Measurements from ENCODE around the gene SLC66A1. TPM values are rescaled to one million over a fixed set of nuclear protein-coding genes. Genes with fewer than 3 reads are reported as not detected.
"Not testable (repeated sequence)": the region's sequence is repeated elsewhere in the genome, so short reads cannot be mapped to it uniquely, and the experiment has no call there.

SLC66A1 gene
- total and polyA plus RNA-seq, 7 experiments from 2014 or later = 1.3 to 8.4 (median 6.6) TPM

DNA sequence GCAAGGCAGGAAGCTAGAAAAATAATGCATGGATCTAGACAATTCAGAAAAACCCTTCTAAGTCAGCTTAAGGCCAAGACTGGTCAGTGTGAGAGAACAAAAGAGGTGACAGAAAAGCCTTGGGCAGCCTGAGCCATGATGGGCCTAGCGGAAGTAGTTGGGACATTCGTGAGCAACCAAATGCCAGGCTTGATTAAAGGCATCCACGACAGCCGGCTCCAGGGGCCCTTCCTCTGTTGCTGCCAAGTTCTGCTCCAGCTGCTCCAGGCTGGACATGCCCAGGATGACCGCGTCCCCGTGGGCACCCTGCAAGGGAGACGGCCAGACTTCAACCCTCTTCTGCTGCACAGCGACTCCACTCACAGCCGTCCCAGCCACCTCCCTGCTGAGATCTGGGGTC is 8.0 kb upstream of the SLC66A1 start:
- CTCF ChIA-PET = interaction anchor here (0.6 to 0.7 kb wide), 2 partner anchors 97 to 485 kb away, joined by 4 read pairs; no protein-coding TSS in a partner anchor
- H3K4me3 ChIP-seq (ENCODE audit: low read length); H3K4me3 Mint-ChIP-seq; H3K4me1 ChIP-seq (ENCODE audit: control insufficient read depth in 2 of 2, insufficient read depth in 2 of 2, low read length in 2 of 2); ATAC-seq; intact Hi-C loops (cut with micrococcal nuclease); H3K27ac Mint-ChIP-seq; H3K9me3 ChIP-seq (ENCODE audit: control insufficient read depth in 2 of 3, low read length in 3 of 3); H3K27me3 Mint-ChIP-seq; H3K27me3 ChIP-seq (ENCODE audit: control insufficient read depth in 2 of 2, insufficient read depth in 2 of 2, low read length in 2 of 2); H3K27ac ChIP-seq (ENCODE audit: low read depth, low read length); DNase-seq; H3K9me3 Mint-ChIP-seq; POLR2A ChIA-PET: not testable (repeated sequence)
- peaks cover 5 to 59% (median 8%) of the 10 kb centered on the region in 3 experiments for H3K36me3 ChIP-seq (ENCODE audit: control insufficient read depth in 2 of 3, insufficient read depth in 3 of 3, low read length in 3 of 3)
- peaks cover 16 to 61% (median 25%) of the 10 kb centered on the region in 5 donors for H3K36me3 Mint-ChIP-seq
- peaks cover 2 to 23% (median 4%) of the 10 kb centered on the region in 7 donors for H3K4me1 Mint-ChIP-seq

GRCh38 chr1:19305880-19306279 is 6.2 kb upstream of the SLC66A1 start:
- Mint-ChIP-seq H3K36me3 (peaks cover 13 to 53% (median 25%) of the 10 kb centered on the region in 5 donors), H3K27me3 (no peaks in the 10 kb centered on the region), H3K4me1 (peaks cover 7 to 28% (median 19%) of the 10 kb centered on the region in 7 donors), H3K9me3 (no peaks in the 10 kb centered on the region), H3K27ac (no peak overlapping the region), H3K4me3 (no peak overlapping the region)
- DNase-seq (no peak), ATAC-seq (no peak)
- ChIA-PET POLR2A (no interaction called here), CTCF (interaction anchor here (0.6 kb wide), 1 partner anchor 258 kb away, joined by 4 read pairs; no protein-coding TSS in a partner anchor)
- Histone ChIP-seq H3K4me3 (ENCODE audit: low read length) (no peak overlapping the region), H3K27ac (ENCODE audit: low read depth, low read length) (no peak overlapping the region), H3K9me3 (ENCODE audit: control insufficient read depth in 2 of 3, low read length in 3 of 3) (no peaks in the 10 kb centered on the region), H3K36me3 (ENCODE audit: control insufficient read depth in 2 of 3, insufficient read depth in 3 of 3, low read length in 3 of 3) (peaks cover 5 to 59% (median 8%) of the 10 kb centered on the region in 3 experiments), H3K4me1 (ENCODE audit: control insufficient read depth in 2 of 2, insufficient read depth in 2 of 2, low read length in 2 of 2) (peaks cover 1% of the 10 kb centered on the region in 2 donors), H3K27me3 (ENCODE audit: control insufficient read depth in 2 of 2, insufficient read depth in 2 of 2, low read length in 2 of 2) (no peaks in the 10 kb centered on the region)
- intact Hi-C loops (cut with micrococcal nuclease) = no loop called here

DNA sequence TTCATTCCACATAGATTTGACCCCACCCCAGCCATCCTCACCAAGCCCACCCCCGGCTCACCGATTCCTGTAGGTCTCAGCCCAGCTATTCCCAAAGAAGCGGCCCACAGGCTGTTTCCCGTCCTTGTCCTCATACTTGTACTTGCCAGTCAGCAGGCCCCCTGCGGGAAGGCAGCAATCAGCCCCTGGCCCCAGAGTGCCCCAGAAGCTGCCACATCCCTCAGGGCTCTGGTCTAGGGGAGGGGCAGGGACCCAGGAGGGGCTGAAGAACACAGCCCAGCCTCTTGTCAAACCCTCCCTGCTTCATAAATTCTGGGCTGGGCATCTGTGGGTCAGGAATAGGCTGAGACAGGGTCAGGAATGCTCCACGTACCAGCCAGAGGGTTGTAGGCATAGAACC is 5.2 kb upstream of the SLC66A1 start:
- Mint-ChIP-seq H3K27ac (no peak overlapping the region), H3K36me3 (peaks cover 16 to 53% (median 25%) of the 10 kb centered on the region in 5 donors), H3K4me1 (peaks cover 13 to 33% (median 24%) of the 10 kb centered on the region in 7 donors), H3K9me3 (no peaks in the 10 kb centered on the region), H3K4me3 (no peak overlapping the region), H3K27me3 (no peaks in the 10 kb centered on the region)
- H3K4me1 ChIP-seq (ENCODE audit: control insufficient read depth in 2 of 2, insufficient read depth in 2 of 2, low read length in 2 of 2) = peaks cover 5 to 6% of the 10 kb centered on the region in 2 donors
- H3K36me3 ChIP-seq (ENCODE audit: control insufficient read depth in 2 of 3, insufficient read depth in 3 of 3, low read length in 3 of 3) = peaks cover 5 to 59% (median 8%) of the 10 kb centered on the region in 3 experiments
- ATAC-seq (no peak), DNase-seq (no peak)
- no peaks in the 10 kb centered on the region for H3K27me3 ChIP-seq (ENCODE audit: control insufficient read depth in 2 of 2, insufficient read depth in 2 of 2, low read length in 2 of 2)
- ChIA-PET CTCF (no interaction called here), POLR2A (no interaction called here)
- intact Hi-C loops (cut with micrococcal nuclease) = no loop called here
- H3K27ac ChIP-seq (ENCODE audit: low read depth, low read length) = no peak overlapping the region
- no peaks in the 10 kb centered on the region for H3K9me3 ChIP-seq (ENCODE audit: control insufficient read depth in 2 of 3, low read length in 3 of 3)
- H3K4me3 ChIP-seq (ENCODE audit: low read length) = no peak overlapping the region

- peak overlapping the region in 1 of 10 donors; percentile 65 for H3K4me3 Mint-ChIP-seq
- ChIA-PET POLR2A (no interaction called here), CTCF (no interaction called here)
- Histone ChIP-seq H3K27ac (ENCODE audit: low read depth, low read length) (no peak overlapping the region), H3K4me1 (ENCODE audit: control insufficient read depth in 2 of 2, insufficient read depth in 2 of 2, low read length in 2 of 2) (peaks cover 10 to 11% of the 10 kb centered on the region in 2 donors), H3K9me3 (ENCODE audit: control insufficient read depth in 2 of 3, low read length in 3 of 3) (no peaks in the 10 kb centered on the region), H3K27me3 (ENCODE audit: control insufficient read depth in 2 of 2, insufficient read depth in 2 of 2, low read length in 2 of 2) (no peaks in the 10 kb centered on the region), H3K36me3 (ENCODE audit: control insufficient read depth in 2 of 3, insufficient read depth in 3 of 3, low read length in 3 of 3) (peaks cover 5 to 58% (median 8%) of the 10 kb centered on the region in 3 experiments), H3K4me3 (ENCODE audit: low read length) (no peak overlapping the region)
- DNase-seq (no peak), ATAC-seq (no peak)
- no peaks in the 10 kb centered on the region for H3K9me3 Mint-ChIP-seq
- H3K27ac Mint-ChIP-seq = no peak overlapping the region
- peaks cover 16 to 49% (median 23%) of the 10 kb centered on the region in 5 donors for H3K36me3 Mint-ChIP-seq
- H3K27me3 Mint-ChIP-seq = no peaks in the 10 kb centered on the region
- intact Hi-C loops (cut with micrococcal nuclease) = no loop called here
- H3K4me1 Mint-ChIP-seq = peaks cover 17 to 33% (median 28%) of the 10 kb centered on the region in 7 donors
Observed at GRCh38 chr1:19307794-19308508, 4.2 kb upstream of the SLC66A1 start.

- no peak overlapping the region for H3K4me3 ChIP-seq (ENCODE audit: low read length)
- ATAC-seq (no peak), DNase-seq (no peak)
- Mint-ChIP-seq H3K36me3 (peaks cover 13 to 45% (median 21%) of the 10 kb centered on the region in 5 donors), H3K4me1 (peaks cover 22 to 37% (median 34%) of the 10 kb centered on the region in 7 donors), H3K9me3 (no peaks in the 10 kb centered on the region), H3K4me3 (peak overlapping the region in 2 of 10 donors; percentile 44 to 76), H3K27ac (peak overlapping the region in 1 of 9 donors; percentile 49), H3K27me3 (no peaks in the 10 kb centered on the region)
- no peak overlapping the region for H3K27ac ChIP-seq (ENCODE audit: low read depth, low read length)
- H3K36me3 ChIP-seq (ENCODE audit: control insufficient read depth in 2 of 3, insufficient read depth in 3 of 3, low read length in 3 of 3) = peaks cover 5 to 53% (median 8%) of the 10 kb centered on the region in 3 experiments
- ChIA-PET POLR2A (no interaction called here), CTCF (no interaction called here)
- H3K4me1 ChIP-seq (ENCODE audit: control insufficient read depth in 2 of 2, insufficient read depth in 2 of 2, low read length in 2 of 2) = peaks cover 15 to 16% of the 10 kb centered on the region in 2 donors
- H3K9me3 ChIP-seq (ENCODE audit: control insufficient read depth in 2 of 3, low read length in 3 of 3) = no peaks in the 10 kb centered on the region
- no peaks in the 10 kb centered on the region for H3K27me3 ChIP-seq (ENCODE audit: control insufficient read depth in 2 of 2, insufficient read depth in 2 of 2, low read length in 2 of 2)
- intact Hi-C loops (cut with micrococcal nuclease) = no loop called here
Observed at GRCh38 chr1:19308509-19308907, 3.6 kb upstream of the SLC66A1 start.

DNA sequence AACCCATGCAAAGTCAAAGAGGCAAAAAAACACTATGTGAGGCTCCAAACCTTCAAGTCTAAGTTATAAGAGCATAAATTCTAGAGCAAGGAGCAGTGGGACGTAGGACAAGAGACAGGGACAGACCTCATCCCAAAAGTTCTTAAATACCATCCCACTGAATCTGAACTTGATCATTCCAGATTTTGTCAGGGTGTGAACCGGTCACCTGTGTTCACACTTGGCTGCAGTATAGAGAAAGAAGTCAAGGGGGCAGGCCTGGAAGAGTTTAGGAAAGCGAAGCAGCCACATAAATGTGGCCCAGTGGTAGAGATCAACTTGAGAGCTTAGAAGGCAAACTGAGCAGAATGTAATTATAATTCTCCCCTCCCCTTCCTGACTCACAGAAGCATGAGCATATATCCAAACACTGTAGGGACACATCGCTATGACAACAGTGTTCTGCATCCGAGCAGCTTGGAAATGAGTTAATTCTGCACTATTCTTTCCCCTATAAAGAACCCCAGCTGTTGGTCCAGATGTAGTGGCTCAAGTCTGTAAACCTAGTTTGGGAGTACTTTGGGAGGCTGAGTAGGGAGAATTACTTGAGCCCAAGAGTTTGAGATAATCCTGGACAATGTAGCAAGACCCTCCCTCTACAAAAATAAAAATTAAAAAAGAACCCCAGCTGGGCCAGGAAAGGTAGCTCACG is 2.9 kb upstream of the SLC66A1 start:
- Histone ChIP-seq H3K4me1 (ENCODE audit: control insufficient read depth in 2 of 2, insufficient read depth in 2 of 2, low read length in 2 of 2) (peaks cover 16 to 17% of the 10 kb centered on the region in 2 donors), H3K4me3 (ENCODE audit: low read length) (no peak overlapping the region), H3K27ac (ENCODE audit: low read depth, low read length) (no peak overlapping the region), H3K9me3 (ENCODE audit: control insufficient read depth in 2 of 3, low read length in 3 of 3) (no peaks in the 10 kb centered on the region), H3K36me3 (ENCODE audit: control insufficient read depth in 2 of 3, insufficient read depth in 3 of 3, low read length in 3 of 3) (peaks cover 5 to 45% (median 8%) of the 10 kb centered on the region in 3 experiments), H3K27me3 (ENCODE audit: control insufficient read depth in 2 of 2, insufficient read depth in 2 of 2, low read length in 2 of 2) (no peaks in the 10 kb centered on the region)
- Mint-ChIP-seq H3K36me3 (peaks cover 10 to 38% (median 17%) of the 10 kb centered on the region in 5 donors), H3K27me3 (no peaks in the 10 kb centered on the region), H3K4me3 (peak overlapping the region in 4 of 10 donors; percentile 4 to 76 (median 29)), H3K4me1 (peaks cover 24 to 40% (median 33%) of the 10 kb centered on the region in 7 donors), H3K9me3 (no peaks in the 10 kb centered on the region), H3K27ac (peak overlapping the region in 1 of 9 donors; percentile 25)
- DNase-seq (no peak), ATAC-seq (no peak)
- CTCF ChIA-PET = no interaction called here
- POLR2A ChIA-PET = interaction anchor here (1.1 kb wide), 1 partner anchor 58 kb away, joined by 4 read pairs; the partner anchor contains the start of gene EMC1
- intact Hi-C loops (cut with micrococcal nuclease) = no loop called here
